ENCODE results near the gene CACNB1. TPM values are rescaled to one million over a fixed set of nuclear protein-coding genes. Genes with fewer than 3 reads are reported as not detected.
"Not testable (repeated sequence)": the region's sequence is repeated elsewhere in the genome, so short reads cannot be mapped to it uniquely, and the experiment has no call there.

The CACNB1 gene
- total RNA-seq, 1 donor from 2014 or later: 20.4 TPM

DNA sequence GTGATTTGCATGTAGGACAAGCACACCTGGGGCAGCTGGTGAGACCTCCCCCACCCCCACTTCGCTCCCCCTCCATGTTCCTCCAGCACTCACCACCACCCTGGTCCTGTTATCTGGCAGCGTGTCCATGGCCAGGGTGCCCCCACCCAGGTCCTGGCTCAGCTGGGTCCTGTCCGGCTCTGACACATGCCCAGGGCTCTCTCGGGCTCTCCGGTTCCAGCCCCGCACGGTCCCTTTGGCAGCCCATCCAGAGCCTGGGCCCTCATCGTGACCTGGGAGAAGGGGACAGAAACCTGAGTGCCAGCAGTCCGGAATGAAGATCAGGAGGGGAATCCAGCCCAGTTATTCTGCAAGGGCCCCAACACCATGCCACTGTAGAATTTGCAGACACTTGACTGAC, 57.9 kb downstream of the CACNB1 start:
- Mint-ChIP-seq H3K9me3 (no peaks in the 10 kb centered on the region), H3K27ac (no peak overlapping the region), H3K36me3 (ENCODE audit: low read depth) (no peaks in the 10 kb centered on the region), H3K4me3 (no peak overlapping the region), H3K4me1 (no peaks in the 10 kb centered on the region), H3K27me3 (peaks cover 3% of the 10 kb centered on the region)
- intact Hi-C loops (cut with micrococcal nuclease): no loop called here
- DNase-seq: no peak

DNA sequence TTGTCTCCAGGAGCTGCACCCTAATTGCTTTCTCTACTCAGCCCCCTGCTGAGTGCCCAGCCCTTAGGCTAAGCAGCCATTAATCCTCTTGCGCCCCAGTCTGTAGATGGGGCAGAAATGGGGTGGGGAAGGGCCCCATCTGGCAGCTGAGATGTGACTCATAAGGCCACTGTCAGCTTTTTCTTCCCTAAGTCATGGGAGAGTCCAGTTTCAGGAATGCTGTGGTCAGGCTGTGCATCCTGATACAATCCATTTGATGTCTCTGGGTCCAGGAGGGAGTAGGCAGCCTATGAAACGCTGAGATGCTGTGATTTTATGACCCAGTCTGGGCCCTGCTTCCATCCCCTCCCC, 58.3 kb downstream of the CACNB1 start:
- H3K36me3 Mint-ChIP-seq (ENCODE audit: low read depth): no peaks in the 10 kb centered on the region
- H3K4me3 Mint-ChIP-seq: no peak overlapping the region

DNA sequence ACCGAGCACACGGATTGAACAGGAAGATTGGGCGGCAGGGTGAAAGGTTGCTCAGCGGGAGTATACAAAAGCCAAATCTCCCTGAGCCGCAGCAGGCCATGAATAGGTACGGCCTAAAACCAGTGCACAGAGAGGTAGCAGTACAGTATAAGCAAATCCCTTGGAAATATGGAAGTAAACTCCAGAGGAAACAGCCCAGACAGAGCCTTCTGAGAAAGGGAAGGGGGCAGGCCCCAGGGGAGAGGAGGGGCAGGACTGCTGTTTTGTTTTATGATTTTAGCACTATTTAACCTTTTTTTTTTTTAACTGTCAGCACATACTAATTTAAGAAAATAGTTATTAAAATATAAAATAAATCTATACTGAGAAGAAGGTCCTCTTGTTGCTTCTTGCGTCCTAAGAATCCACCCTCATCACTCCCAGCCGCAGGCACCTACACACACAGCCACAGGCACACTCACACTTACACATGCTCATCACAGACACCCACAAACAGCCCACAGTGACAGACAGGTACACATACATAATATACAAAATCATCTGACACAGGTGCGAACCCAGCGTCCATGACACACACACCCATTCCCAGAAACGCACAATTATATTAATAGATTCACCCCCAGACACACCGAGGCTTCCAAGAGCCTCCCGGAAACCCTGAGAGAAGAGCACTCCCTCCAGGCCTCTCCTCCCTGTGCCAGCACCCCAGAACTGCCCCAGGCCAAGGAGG, 58.9 kb downstream of the CACNB1 start:
- Mint-ChIP-seq H3K27me3 (peaks cover 3% of the 10 kb centered on the region), H3K9me3 (no peaks in the 10 kb centered on the region), H3K4me3 (no peak overlapping the region), H3K4me1 (no peaks in the 10 kb centered on the region), H3K27ac (no peak overlapping the region), H3K36me3 (ENCODE audit: low read depth) (no peaks in the 10 kb centered on the region)
- DNase-seq: no peak
- intact Hi-C loops (cut with micrococcal nuclease): no loop called here

More for the DNA sequence above, 58.3 kb downstream of the CACNB1 start:
- H3K4me1 Mint-ChIP-seq: no peaks in the 10 kb centered on the region
- no peak overlapping the region for H3K27ac Mint-ChIP-seq
- H3K27me3 Mint-ChIP-seq: peaks cover 3% of the 10 kb centered on the region
- intact Hi-C loops (cut with micrococcal nuclease): no loop called here
- DNase-seq: no peak
- no peaks in the 10 kb centered on the region for H3K9me3 Mint-ChIP-seq

DNA sequence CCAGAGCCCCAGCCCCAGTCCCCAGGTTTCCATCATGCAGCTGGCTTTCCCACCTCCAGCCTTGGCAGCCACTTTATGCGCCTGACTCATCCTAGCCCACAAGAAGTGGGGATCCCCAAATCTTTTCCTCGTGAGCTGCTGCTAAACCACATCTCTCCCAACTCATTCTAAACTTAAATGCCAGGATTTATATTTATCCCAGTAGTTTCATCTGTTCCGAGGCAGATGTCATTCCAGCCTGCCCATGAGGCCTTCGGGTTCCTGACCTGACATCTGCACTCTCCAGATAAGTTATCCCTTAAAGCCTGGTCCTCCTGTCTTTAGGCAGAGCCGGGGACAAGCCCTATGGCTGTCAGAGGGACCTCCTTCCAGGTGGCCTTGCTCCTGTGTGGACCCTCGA, 62.6 kb downstream of the CACNB1 start:
- intact Hi-C loops (cut with micrococcal nuclease): no loop called here
- Mint-ChIP-seq H3K27ac (no peak overlapping the region), H3K4me1 (no peaks in the 10 kb centered on the region), H3K9me3 (no peaks in the 10 kb centered on the region), H3K36me3 (ENCODE audit: low read depth) (no peaks in the 10 kb centered on the region), H3K27me3 (peaks cover 3% of the 10 kb centered on the region), H3K4me3 (no peak overlapping the region)
- DNase-seq: no peak

DNA sequence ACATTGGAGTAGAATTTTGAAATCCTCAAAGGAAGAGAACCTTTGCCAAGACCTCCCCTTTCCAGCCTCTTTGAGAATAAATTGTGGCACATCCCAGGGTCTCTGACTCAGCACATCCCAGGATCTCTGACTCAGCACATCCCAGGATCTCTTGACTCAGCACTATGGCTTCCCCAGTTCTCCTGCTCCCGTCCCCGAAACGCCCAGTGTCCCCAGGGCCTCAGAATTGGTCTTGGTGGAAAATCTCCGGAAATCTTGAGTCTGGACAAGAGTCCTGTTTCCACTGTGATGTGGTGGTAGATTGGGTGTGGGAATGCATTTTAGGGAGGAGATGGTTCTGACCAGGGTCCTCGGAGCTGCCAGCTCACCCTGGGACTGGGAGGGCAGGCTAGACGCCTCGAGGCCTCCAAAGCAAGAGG, 65.3 kb downstream of the CACNB1 start:
- H3K36me3 Mint-ChIP-seq (ENCODE audit: low read depth): no peaks in the 10 kb centered on the region
- no peak overlapping the region for H3K27ac Mint-ChIP-seq
- H3K27me3 Mint-ChIP-seq: peaks cover 3% of the 10 kb centered on the region
- no peak overlapping the region for H3K4me3 Mint-ChIP-seq
- intact Hi-C loops (cut with micrococcal nuclease): no loop called here
- no peaks in the 10 kb centered on the region for H3K9me3 Mint-ChIP-seq
- no peaks in the 10 kb centered on the region for H3K4me1 Mint-ChIP-seq
- DNase-seq: no peak

DNA sequence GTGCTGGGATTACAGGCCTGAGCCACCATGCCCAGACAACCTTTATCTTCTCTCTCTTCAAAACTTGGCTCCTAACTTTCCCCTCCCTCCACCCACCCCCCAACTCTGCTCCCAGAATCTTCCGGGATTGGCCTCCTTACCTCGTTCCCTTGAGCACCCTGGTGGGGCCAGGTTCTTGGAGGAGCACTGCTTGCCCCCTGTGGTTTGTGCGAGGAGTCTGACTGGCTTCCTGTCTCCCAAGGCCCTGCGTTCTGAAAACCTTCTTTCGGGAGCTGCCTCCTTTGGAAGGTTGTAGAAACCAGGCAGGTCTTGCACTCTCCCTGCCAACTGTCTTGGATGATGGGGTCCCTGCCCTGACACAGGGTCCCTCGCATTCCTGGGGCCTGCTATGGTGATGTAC, 65.9 kb downstream of the CACNB1 start:
- H3K36me3 Mint-ChIP-seq (ENCODE audit: low read depth): no peaks in the 10 kb centered on the region
- no peaks in the 10 kb centered on the region for H3K4me1 Mint-ChIP-seq
- no peak for DNase-seq
- no peaks in the 10 kb centered on the region for H3K9me3 Mint-ChIP-seq
- H3K4me3 Mint-ChIP-seq: no peak overlapping the region
- no peak overlapping the region for H3K27ac Mint-ChIP-seq
- intact Hi-C loops (cut with micrococcal nuclease): no loop called here
- H3K27me3 Mint-ChIP-seq: peaks cover 3% of the 10 kb centered on the region

DNA sequence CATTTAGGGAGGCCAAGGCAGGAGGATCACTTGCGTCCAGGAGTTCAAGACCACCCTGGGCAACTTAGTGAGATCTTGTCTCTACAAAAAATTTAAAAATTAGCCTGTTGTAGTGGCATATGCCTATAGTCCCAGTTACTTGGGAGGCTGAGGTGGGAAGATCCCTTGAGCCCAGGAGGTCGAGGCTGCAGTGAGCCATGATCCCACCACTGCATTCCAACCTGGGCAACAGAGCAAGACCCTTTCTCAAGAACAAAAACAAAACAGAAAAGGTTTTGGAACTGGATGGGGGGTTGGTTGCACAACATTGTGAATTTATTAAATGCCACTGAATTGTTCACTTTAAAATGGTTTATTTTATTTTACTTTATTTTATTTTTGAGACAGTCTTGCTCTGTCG, 67.3 kb downstream of the CACNB1 start:
- H3K27ac Mint-ChIP-seq: no peak overlapping the region
- no peak overlapping the region for H3K4me3 Mint-ChIP-seq

DNA sequence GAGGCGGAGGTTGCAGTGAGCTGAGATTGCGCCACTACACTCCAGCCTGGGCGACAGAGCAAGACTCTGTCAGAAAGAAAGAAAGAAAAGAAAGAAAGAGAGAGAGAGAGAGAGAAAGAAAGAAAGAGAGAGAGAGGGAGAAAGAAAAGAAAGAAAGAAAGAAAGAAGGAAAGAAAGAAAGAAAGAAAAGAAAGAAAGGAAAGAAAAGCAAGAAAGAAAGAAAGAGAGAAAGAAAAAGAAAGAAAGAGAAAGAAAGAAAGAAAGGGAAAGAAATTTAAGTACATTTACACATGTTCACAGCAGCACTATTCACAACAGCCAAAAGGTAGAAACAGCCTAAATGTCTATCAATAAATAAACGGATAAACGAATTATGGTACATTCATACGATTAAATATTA, 67.9 kb downstream of the CACNB1 start:
- H3K9me3 Mint-ChIP-seq; H3K27ac Mint-ChIP-seq; H3K27me3 Mint-ChIP-seq; H3K4me1 Mint-ChIP-seq; H3K4me3 Mint-ChIP-seq; DNase-seq; H3K36me3 Mint-ChIP-seq (ENCODE audit: low read depth); intact Hi-C loops (cut with micrococcal nuclease): not testable (repeated sequence)

More for the DNA sequence above, 67.3 kb downstream of the CACNB1 start:
- no peaks in the 10 kb centered on the region for H3K9me3 Mint-ChIP-seq
- intact Hi-C loops (cut with micrococcal nuclease): no loop called here
- H3K27me3 Mint-ChIP-seq: peaks cover 3% of the 10 kb centered on the region
- no peaks in the 10 kb centered on the region for H3K36me3 Mint-ChIP-seq (ENCODE audit: low read depth)
- no peak for DNase-seq
- no peaks in the 10 kb centered on the region for H3K4me1 Mint-ChIP-seq

DNA sequence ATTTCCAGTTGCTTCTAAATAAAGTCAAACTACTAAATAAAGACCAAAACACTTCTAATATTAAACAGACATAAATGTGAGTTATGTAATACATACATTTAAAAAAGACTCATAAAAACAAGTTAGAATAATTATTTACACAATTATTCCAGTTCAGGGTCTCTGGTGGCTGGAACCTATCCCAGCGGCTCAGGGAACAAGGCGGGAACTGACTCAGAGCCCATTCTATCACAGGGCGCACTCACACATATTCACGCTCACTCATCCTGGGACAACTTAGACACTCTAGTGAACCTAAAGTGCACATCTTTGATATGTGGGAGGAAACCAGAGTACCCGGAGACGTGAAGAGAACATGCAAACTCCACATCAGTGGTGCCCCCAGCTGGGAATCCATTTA, 71.0 kb downstream of the CACNB1 start:
- intact Hi-C loops (cut with micrococcal nuclease): no loop called here
- no peaks in the 10 kb centered on the region for H3K9me3 Mint-ChIP-seq
- DNase-seq: no peak
- no peaks in the 10 kb centered on the region for H3K4me1 Mint-ChIP-seq
- no peak overlapping the region for H3K27ac Mint-ChIP-seq
- no peaks in the 10 kb centered on the region for H3K36me3 Mint-ChIP-seq (ENCODE audit: low read depth)
- no peak overlapping the region for H3K4me3 Mint-ChIP-seq
- no peaks in the 10 kb centered on the region for H3K27me3 Mint-ChIP-seq

DNA sequence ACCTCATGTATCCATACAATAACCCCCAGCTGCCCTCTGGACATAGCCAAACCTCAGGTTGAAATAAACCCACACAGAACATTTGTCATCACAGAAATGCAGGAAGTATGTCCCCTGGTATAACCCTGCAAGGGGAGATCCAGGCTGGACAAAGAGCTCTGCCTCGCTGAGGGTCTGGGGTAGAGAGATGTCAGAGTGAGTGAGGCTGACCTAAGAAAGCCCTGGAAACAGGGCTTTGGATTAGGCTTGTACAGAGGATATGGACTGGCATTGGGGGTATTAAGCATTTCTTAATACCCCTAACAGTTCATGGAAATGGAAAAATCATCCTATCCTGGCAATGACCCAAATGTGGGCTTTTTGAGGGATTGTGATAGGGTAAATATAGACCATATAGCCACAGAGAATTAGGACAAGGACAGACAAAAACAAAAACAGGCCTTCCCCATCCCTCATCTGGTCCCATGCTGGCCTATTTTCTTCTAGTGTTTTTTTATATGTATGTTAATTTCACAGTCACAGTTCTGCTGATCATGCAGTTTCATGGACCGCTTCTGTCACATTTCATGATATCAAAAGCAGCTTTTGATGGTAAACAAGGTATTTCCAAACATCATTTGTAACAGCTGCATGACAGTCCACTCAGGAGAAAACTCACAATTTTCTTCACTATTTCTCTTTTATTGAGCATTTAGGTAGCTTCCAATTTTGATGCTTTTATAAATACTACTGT, 72.2 kb downstream of the CACNB1 start:
- DNase-seq: no peak
- no peak overlapping the region for H3K27ac Mint-ChIP-seq
- H3K27me3 Mint-ChIP-seq: no peaks in the 10 kb centered on the region
- no peaks in the 10 kb centered on the region for H3K36me3 Mint-ChIP-seq (ENCODE audit: low read depth)
- intact Hi-C loops (cut with micrococcal nuclease): no loop called here
- H3K4me3 Mint-ChIP-seq: no peak overlapping the region
- H3K4me1 Mint-ChIP-seq: no peaks in the 10 kb centered on the region
- H3K9me3 Mint-ChIP-seq: no peaks in the 10 kb centered on the region

DNA sequence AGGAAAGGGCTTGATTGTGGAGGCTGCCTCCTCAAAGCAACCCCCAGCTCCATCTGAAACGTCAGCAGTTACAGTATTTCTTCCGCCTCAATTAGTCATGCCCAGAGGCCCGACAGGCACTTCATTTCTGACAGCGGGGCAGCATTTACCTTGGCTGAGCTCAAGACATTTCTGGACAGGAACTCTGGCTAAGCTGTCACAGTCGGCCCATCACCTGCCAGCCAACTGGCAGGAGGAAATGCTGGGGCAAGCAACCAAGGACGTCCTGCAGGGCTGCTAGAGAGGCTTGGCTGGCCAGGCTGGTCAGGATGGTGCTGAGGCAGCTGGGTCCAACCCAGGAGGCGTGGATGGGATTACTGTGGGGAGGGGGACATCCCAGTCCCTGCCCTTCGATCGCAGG, 73.8 kb downstream of the CACNB1 start:
- peaks cover 2% of the 10 kb centered on the region for H3K4me1 Mint-ChIP-seq
- H3K4me3 Mint-ChIP-seq: no peak overlapping the region
- no peaks in the 10 kb centered on the region for H3K27me3 Mint-ChIP-seq
- H3K36me3 Mint-ChIP-seq (ENCODE audit: low read depth): no peaks in the 10 kb centered on the region
- H3K27ac Mint-ChIP-seq: no peak overlapping the region
- no peaks in the 10 kb centered on the region for H3K9me3 Mint-ChIP-seq
- DNase-seq: no peak
- intact Hi-C loops (cut with micrococcal nuclease): no loop called here

Other genes starting within 250 kb of the CACNB1 start
- 0.09 TPM in 1 of 2 replicates, not detected in the other for gene FBXO47, start 230.3 kb downstream of the CACNB1 start, total RNA-seq
- gene PLXDC1, start 46.0 kb downstream of the CACNB1 start, total RNA-seq: 0.16 and 0.43 TPM in 2 replicates
- gene ARL5C, start 31.5 kb downstream of the CACNB1 start, total RNA-seq: not detected in 2 replicates
- 2,240 and 2,301 TPM in 2 replicates for gene RPL19, start 2.6 kb upstream of the CACNB1 start, total RNA-seq
- not detected in 2 replicates for gene STAC2, start 28.3 kb upstream of the CACNB1 start, total RNA-seq
- gene FBXL20, start 204.0 kb upstream of the CACNB1 start, total RNA-seq: 20.8 and 21.8 TPM in 2 replicates

Measured in activated CD4-positive, alpha-beta T cell treated with anti-CD3 and anti-CD28 coated beads, Interleukin-2, amount 10 ng/mL, durations not matched to agents 24 days and 14 days (primary cell).